AG04450 (cell line): ENCODE results near the gene DCAF10. TPM values are rescaled to one million over a fixed set of nuclear protein-coding genes. Genes with fewer than 3 reads are reported as not detected.

Source experiments
- CTCF ChIA-PET: fragments of 300-600, 350-600 bp; formaldehyde crosslinking; extraction: SDS; loops from one replicate; lab custom pipeline; 2022; ENCODE audit warnings: antibody characterized with exemption, inconsistent platforms; lab: Charles Lee
- POLR2A ChIA-PET: fragments of 350-600 bp; formaldehyde crosslinking; extraction: SDS; loops from one replicate; lab custom pipeline; 2021; ENCODE audit warnings: antibody characterized with exemption, inconsistent platforms; lab: Yijun Ruan, JAX
- DNase-seq: peaks from one replicate; pipeline ENCODE4 v3.0.0-alpha.2; 2011; ENCODE audit warnings: low read depth, low spot score
- H3K27ac ChIP-seq: one replicate; pipeline ENCODE4 v1.5.1; 2012; ENCODE audit warnings: low read depth, low read length, control low read depth
- H3K27me3 ChIP-seq: one replicate; pipeline ENCODE4 v1.6.0; 2012; ENCODE audit warnings: low read length; ENCODE audit not compliant: control insufficient read depth, insufficient read depth
- H3K4me3 ChIP-seq: 2 replicates; pipeline ENCODE4 v1.5.1; 2011; ENCODE audit warnings: mild to moderate bottlenecking, low read depth, low read length, control low read depth
- H3K9me3 ChIP-seq: 2 replicates; pipeline ENCODE4 v1.5.1; 2012; ENCODE audit warnings: low read length; ENCODE audit not compliant: control insufficient read depth, insufficient read depth
- polyA plus RNA-seq: library from polyadenylated mRNA; depleted of rRNA; stranded (reverse); fragments of >200 nt; gene quantifications from 2 replicates; pipeline ENCODE4 v1.2.3, GENCODE V29; 2011
- TF ChIP-seq, protein P1 (sequence below): IDR thresholded peaks from 2 replicates; pipeline ENCODE4 v1.5.1; 2011; ENCODE audit warnings: low read depth, low read length, control low read depth, inconsistent platforms

Gene DCAF10
- polyA plus RNA-seq, 1 experiment, result 28.7 TPM

GRCh38 chr9:37897665-37898064 lies 97.1 kb downstream of the DCAF10 start:
- POLR2A ChIA-PET, result interaction anchor here (0.6 kb wide), 1 partner anchor 18 kb away, joined by 3 read pairs; no protein-coding TSS in a partner anchor
- H3K27ac ChIP-seq, result no peak overlapping the region
- TF ChIP-seq, protein P1, sequence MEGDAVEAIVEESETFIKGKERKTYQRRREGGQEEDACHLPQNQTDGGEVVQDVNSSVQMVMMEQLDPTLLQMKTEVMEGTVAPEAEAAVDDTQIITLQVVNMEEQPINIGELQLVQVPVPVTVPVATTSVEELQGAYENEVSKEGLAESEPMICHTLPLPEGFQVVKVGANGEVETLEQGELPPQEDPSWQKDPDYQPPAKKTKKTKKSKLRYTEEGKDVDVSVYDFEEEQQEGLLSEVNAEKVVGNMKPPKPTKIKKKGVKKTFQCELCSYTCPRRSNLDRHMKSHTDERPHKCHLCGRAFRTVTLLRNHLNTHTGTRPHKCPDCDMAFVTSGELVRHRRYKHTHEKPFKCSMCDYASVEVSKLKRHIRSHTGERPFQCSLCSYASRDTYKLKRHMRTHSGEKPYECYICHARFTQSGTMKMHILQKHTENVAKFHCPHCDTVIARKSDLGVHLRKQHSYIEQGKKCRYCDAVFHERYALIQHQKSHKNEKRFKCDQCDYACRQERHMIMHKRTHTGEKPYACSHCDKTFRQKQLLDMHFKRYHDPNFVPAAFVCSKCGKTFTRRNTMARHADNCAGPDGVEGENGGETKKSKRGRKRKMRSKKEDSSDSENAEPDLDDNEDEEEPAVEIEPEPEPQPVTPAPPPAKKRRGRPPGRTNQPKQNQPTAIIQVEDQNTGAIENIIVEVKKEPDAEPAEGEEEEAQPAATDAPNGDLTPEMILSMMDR, result no peak
- no peaks in the 10 kb centered on the region for H3K27me3 ChIP-seq
- DNase-seq, result no peak
- no peak overlapping the region for H3K4me3 ChIP-seq
- CTCF ChIA-PET, result interaction anchor here (0.7 to 1.7 kb wide), 3 partner anchors 39 to 236 kb away, joined by 3 to 8 read pairs (median 3); no protein-coding TSS in a partner anchor
- H3K9me3 ChIP-seq, result no peaks in the 10 kb centered on the region

DNA sequence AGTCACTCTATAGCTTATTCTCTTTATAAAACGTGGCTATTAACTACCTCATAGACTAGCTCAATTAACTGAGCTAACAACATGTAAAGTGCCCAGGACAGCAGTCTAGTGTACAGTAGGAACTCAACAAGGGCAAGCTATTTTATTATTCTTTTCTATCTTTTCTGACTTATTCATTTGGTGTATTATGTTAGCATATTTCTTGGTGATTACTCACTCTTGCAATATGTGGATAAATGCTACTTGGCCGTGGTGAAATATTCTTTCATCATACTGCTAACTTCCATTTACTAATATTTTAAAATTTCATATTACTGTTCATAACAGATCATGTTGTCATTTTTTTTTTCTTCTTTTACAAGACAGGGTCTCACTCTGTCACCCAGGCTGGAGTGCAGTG lies 98.4 kb downstream of the DCAF10 start:
- Histone ChIP-seq H3K9me3 (no peaks in the 10 kb centered on the region), H3K27ac (peak overlapping the region; percentile 78), H3K27me3 (no peaks in the 10 kb centered on the region), H3K4me3 (no peak overlapping the region)
- DNase-seq, result no peak
- ChIA-PET POLR2A (interaction anchor here (0.6 to 0.8 kb wide), 2 partner anchors 23 to 50 kb away, joined by 3 to 6 read pairs; no protein-coding TSS in a partner anchor), CTCF (interaction anchor here (0.6 to 1.7 kb wide), 7 partner anchors 14 to 365 kb away, joined by 3 to 8 read pairs (median 4); no protein-coding TSS in a partner anchor)
- TF ChIP-seq, protein P1, result no peak

DNA sequence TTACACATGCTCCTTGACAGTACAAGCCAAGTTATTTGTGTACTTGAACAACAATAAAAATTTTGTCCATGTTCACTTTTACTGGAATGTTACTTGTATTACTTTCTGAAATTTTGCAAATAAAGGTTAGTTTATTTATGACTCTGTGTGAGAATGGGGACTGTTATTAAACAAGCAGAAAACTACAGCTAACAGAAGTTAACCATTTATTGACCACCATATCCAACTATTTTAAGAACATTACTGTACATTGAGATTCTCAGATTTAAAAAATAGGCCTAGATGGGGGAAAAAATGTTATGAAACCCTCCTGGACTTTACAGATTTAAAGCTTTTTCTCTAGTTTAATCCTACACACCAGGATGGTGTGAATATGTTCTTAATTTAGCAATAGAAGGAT lies 101.5 kb downstream of the DCAF10 start:
- CTCF ChIA-PET, result interaction anchor here (0.7 to 2.9 kb wide), 6 partner anchors 10 to 421 kb away, joined by 3 to 11 read pairs (median 4); no protein-coding TSS in a partner anchor
- TF ChIP-seq, protein P1, result no peak

GRCh38 chr9:37902796-37903646 lies 102.4 kb downstream of the DCAF10 start:
- H3K9me3 ChIP-seq, result no peaks in the 10 kb centered on the region; the same call in 1 of the 2 replicates
- H3K27me3 ChIP-seq, result no peaks in the 10 kb centered on the region
- POLR2A ChIA-PET, result interaction anchor here (0.8 to 1.1 kb wide), 2 partner anchors 102 to 118 kb away, joined by 3 to 4 read pairs; partner anchors contain the start of genes DCAF10 and EXOSC3
- CTCF ChIA-PET, result interaction anchor here (0.5 to 2.9 kb wide), 9 partner anchors 9 to 360 kb away, joined by 3 to 11 read pairs (median 4); no protein-coding TSS in a partner anchor
- H3K4me3 ChIP-seq, result peak overlapping the region; percentile 83
- DNase-seq, result no peak
- H3K27ac ChIP-seq, result peak overlapping the region; percentile 40
- TF ChIP-seq, protein P1, result no peak

More for the DNA sequence above, 101.5 kb downstream of the DCAF10 start:
- DNase-seq, result no peak
- Histone ChIP-seq H3K9me3 (no peaks in the 10 kb centered on the region; the same call in 1 of the 2 replicates), H3K27me3 (no peaks in the 10 kb centered on the region), H3K4me3 (peak overlapping the region; percentile 83), H3K27ac (no peak overlapping the region)
- POLR2A ChIA-PET, result interaction anchor here (1.1 kb wide), 1 partner anchor 101 kb away, joined by 4 read pairs; the partner anchor contains the start of gene DCAF10
